Esophagus muscularis mucosa (tissue), 4 donors: ENCODE measurements around the gene GPR156.

Source experiments
- EP300 ChIP-seq: sonication (generic); formaldehyde crosslinking; IDR thresholded peaks from one replicate; pipeline ENCODE4 v1.6.1; 2017; ENCODE audit warnings: antibody characterized with exemption
- POLR2A ChIP-seq: fragments of 450-650 bp; IDR thresholded peaks from one replicate; pipeline ENCODE4 v1.6.1; 2017; ENCODE audit warnings: antibody characterized with exemption, moderate library complexity, mild to moderate bottlenecking, low read depth
- POLR2AphosphoS5 ChIP-seq, 2 donors: sonication (generic); formaldehyde crosslinking; IDR thresholded peaks; one replicate each; pipeline ENCODE4 v1.6.1; 2017; ENCODE audit warnings: antibody characterized with exemption in 2 of 2
- TF ChIP-seq, protein P1 (sequence below), 3 experiments: fragments of 200-600 bp in 2 of 3; fragments of 450-650 bp in 1 of 3; sonication (generic) in 2 of 3; IDR thresholded peaks; one replicate each; pipeline ENCODE4 v1.5.1; 2017 to 2019; ENCODE audit warnings: antibody characterized with exemption in 3 of 3, mild to moderate bottlenecking in 2 of 3, moderate library complexity in 1 of 3

GRCh38 chr3:120202363-120202762, 82.7 kb downstream of the GPR156 start:
- TF ChIP-seq, protein P1, sequence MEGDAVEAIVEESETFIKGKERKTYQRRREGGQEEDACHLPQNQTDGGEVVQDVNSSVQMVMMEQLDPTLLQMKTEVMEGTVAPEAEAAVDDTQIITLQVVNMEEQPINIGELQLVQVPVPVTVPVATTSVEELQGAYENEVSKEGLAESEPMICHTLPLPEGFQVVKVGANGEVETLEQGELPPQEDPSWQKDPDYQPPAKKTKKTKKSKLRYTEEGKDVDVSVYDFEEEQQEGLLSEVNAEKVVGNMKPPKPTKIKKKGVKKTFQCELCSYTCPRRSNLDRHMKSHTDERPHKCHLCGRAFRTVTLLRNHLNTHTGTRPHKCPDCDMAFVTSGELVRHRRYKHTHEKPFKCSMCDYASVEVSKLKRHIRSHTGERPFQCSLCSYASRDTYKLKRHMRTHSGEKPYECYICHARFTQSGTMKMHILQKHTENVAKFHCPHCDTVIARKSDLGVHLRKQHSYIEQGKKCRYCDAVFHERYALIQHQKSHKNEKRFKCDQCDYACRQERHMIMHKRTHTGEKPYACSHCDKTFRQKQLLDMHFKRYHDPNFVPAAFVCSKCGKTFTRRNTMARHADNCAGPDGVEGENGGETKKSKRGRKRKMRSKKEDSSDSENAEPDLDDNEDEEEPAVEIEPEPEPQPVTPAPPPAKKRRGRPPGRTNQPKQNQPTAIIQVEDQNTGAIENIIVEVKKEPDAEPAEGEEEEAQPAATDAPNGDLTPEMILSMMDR (IDR thresholded peaks at IDR 0.05), result no peak
- TF ChIP-seq POLR2A, result no peak
- no peak for TF ChIP-seq POLR2AphosphoS5 (IDR thresholded peaks at IDR 0.05)
- no peak for TF ChIP-seq EP300
